Osteoblast (primary cell): ENCODE data around the gene ATP2A3. TPM values are rescaled to one million over a fixed set of nuclear protein-coding genes. Genes with fewer than 3 reads are reported as not detected.
"Not testable (repeated sequence)": the region's sequence is repeated elsewhere in the genome, so short reads cannot be mapped to it uniquely, and the experiment has no call there.

Experiments used
- DNase-seq: peaks from one replicate; pipeline ENCODE4 v3.0.0; 2011; ENCODE audit warnings: low spot score, mixed read lengths; ENCODE audit not compliant: insufficient read length; ENCODE audit errors: missing footprints
- H2AFZ ChIP-seq: 2 replicates; pipeline ENCODE4 v1.6.0; 2011; ENCODE audit warnings: mild to moderate bottlenecking, low read length
- H3K27ac ChIP-seq: 2 replicates; pipeline ENCODE4 v1.5.1; 2011; ENCODE audit warnings: mild to moderate bottlenecking, low read depth, low read length, moderate library complexity
- H3K27me3 ChIP-seq: 2 replicates; pipeline ENCODE4 v1.6.0; 2012; ENCODE audit warnings: mild to moderate bottlenecking, control low read depth, inconsistent platforms, low read length, moderate library complexity; ENCODE audit not compliant: insufficient read depth
- H3K36me3 ChIP-seq: 2 replicates; pipeline ENCODE4 v1.5.1; 2011; ENCODE audit warnings: mild to moderate bottlenecking, low read length, control low read depth, moderate library complexity; ENCODE audit not compliant: insufficient read depth
- H3K4me1 ChIP-seq: 2 replicates; pipeline ENCODE4 v1.5.1; 2011; ENCODE audit warnings: mild to moderate bottlenecking, low read length, control low read depth, moderate library complexity; ENCODE audit not compliant: insufficient read depth
- H3K4me2 ChIP-seq: 2 replicates; pipeline ENCODE4 v1.6.0; 2011; ENCODE audit warnings: mild to moderate bottlenecking, low read length; ENCODE audit not compliant: insufficient read depth
- H3K4me3 ChIP-seq: fragments of 200-600 bp; sonication (generic); 3 replicates; pipeline ENCODE4 v1.5.1; 2012; ENCODE audit warnings: mild to moderate bottlenecking, low read length, inconsistent platforms; ENCODE audit not compliant: insufficient read depth
- H3K79me2 ChIP-seq: 2 replicates; pipeline ENCODE4 v1.6.0; 2012; ENCODE audit warnings: mild to moderate bottlenecking, low read length, control low read depth, inconsistent platforms; ENCODE audit not compliant: insufficient read depth
- H3K9me3 ChIP-seq: 2 replicates; pipeline ENCODE4 v1.5.1; 2011; ENCODE audit warnings: low read depth, low read length, control low read depth
- H4K20me1 ChIP-seq: 2 replicates; pipeline ENCODE4 v1.6.0; 2012; ENCODE audit warnings: mild to moderate bottlenecking, low read length, control low read depth; ENCODE audit not compliant: insufficient read depth
- CTCF ChIP-seq: IDR thresholded peaks from 2 replicates; pipeline ENCODE4 v1.5.1; 2011; ENCODE audit warnings: mild to moderate bottlenecking, low read depth, low read length, moderate library complexity; ENCODE audit errors: extremely low read depth
- total RNA-seq: library from RNA; depleted of rRNA; stranded (reverse); fragments of >200 nt; gene quantifications from 2 replicates; pipeline ENCODE4 v1.2.3, GENCODE V29; 2012

ATP2A3 gene
- total RNA-seq, 1 donor = 1.4 TPM

- Histone ChIP-seq H3K9me3 (no peaks in the 10 kb centered on the region), H3K27me3 (no peaks in the 10 kb centered on the region), H3K27ac (no peak overlapping the region), H3K4me2 (no peak overlapping the region), H4K20me1 (no peaks in the 10 kb centered on the region), H3K36me3 (no peaks in the 10 kb centered on the region), H3K4me1 (peaks cover 5% of the 10 kb centered on the region), H2AFZ (no peak overlapping the region), H3K4me3 (no peak overlapping the region), H3K79me2 (no peaks in the 10 kb centered on the region)
- TF ChIP-seq CTCF = no peak
- no peak for DNase-seq
Observed at GRCh38 chr17:3995067-3995466, 30.8 kb upstream of the ATP2A3 start.

- Histone ChIP-seq H3K79me2 (no peaks in the 10 kb centered on the region), H2AFZ (no peak overlapping the region), H3K4me3 (no peak overlapping the region), H4K20me1 (no peaks in the 10 kb centered on the region), H3K4me2 (no peak overlapping the region), H3K4me1 (peaks cover 5% of the 10 kb centered on the region), H3K27me3 (no peaks in the 10 kb centered on the region), H3K27ac (no peak overlapping the region), H3K9me3 (no peaks in the 10 kb centered on the region), H3K36me3 (no peaks in the 10 kb centered on the region)
- no peak for DNase-seq
- no peak for TF ChIP-seq CTCF
Observed at GRCh38 chr17:3994221-3994576, 30.0 kb upstream of the ATP2A3 start.

GRCh38 chr17:3993493-3994220 is 29.4 kb upstream of the ATP2A3 start:
- H4K20me1 ChIP-seq = no peaks in the 10 kb centered on the region
- H3K27ac ChIP-seq = no peak overlapping the region
- no peak for TF ChIP-seq CTCF
- no peaks in the 10 kb centered on the region for H3K9me3 ChIP-seq
- H3K27me3 ChIP-seq = no peaks in the 10 kb centered on the region
- H3K4me2 ChIP-seq = no peak overlapping the region
- no peak overlapping the region for H3K4me3 ChIP-seq
- no peaks in the 10 kb centered on the region for H3K79me2 ChIP-seq
- H3K4me1 ChIP-seq = peaks cover 7% of the 10 kb centered on the region
- no peak overlapping the region for H2AFZ ChIP-seq
- peak; percentile 31 for DNase-seq
- no peaks in the 10 kb centered on the region for H3K36me3 ChIP-seq

GRCh38 chr17:3992370-3992769 is 28.1 kb upstream of the ATP2A3 start:
- no peaks in the 10 kb centered on the region for H4K20me1 ChIP-seq
- no peaks in the 10 kb centered on the region for H3K36me3 ChIP-seq
- H3K27ac ChIP-seq = no peak overlapping the region
- H3K9me3 ChIP-seq = no peaks in the 10 kb centered on the region
- no peak for TF ChIP-seq CTCF
- no peaks in the 10 kb centered on the region for H3K27me3 ChIP-seq
- no peak overlapping the region for H3K4me3 ChIP-seq
- peaks cover 12% of the 10 kb centered on the region for H3K4me1 ChIP-seq
- no peak overlapping the region for H3K4me2 ChIP-seq
- H2AFZ ChIP-seq = no peak overlapping the region
- no peak for DNase-seq
- H3K79me2 ChIP-seq = no peaks in the 10 kb centered on the region

- not testable (repeated sequence) for H3K36me3 ChIP-seq, H3K4me3 ChIP-seq, H3K79me2 ChIP-seq, H4K20me1 ChIP-seq, H3K27ac ChIP-seq, H3K9me3 ChIP-seq, H3K27me3 ChIP-seq, DNase-seq, H3K4me2 ChIP-seq, H2AFZ ChIP-seq
- peaks cover 12% of the 10 kb centered on the region for H3K4me1 ChIP-seq
Observed at GRCh38 chr17:3991699-3992098, 27.5 kb upstream of the ATP2A3 start.
